Right renal cortex interstitium (tissue), 3 donors: Measurements from ENCODE around the gene ASPHD1. TPM values are rescaled to one million over a fixed set of nuclear protein-coding genes. Genes with fewer than 3 reads are reported as not detected.
"Not testable (repeated sequence)": the region's sequence is repeated elsewhere in the genome, so short reads cannot be mapped to it uniquely, and the experiment has no call there.

Source experiments
- DNase-seq, 3 donors: peaks; one replicate each; pipeline ENCODE4 v3.0.0-alpha.2; 2013; ENCODE audit warnings: low read depth in 3 of 3, low spot score in 2 of 3
- polyA plus RNA-seq, 3 donors: library from polyadenylated mRNA; unstranded; fragments of 120-200 nt; gene quantifications; one replicate each; pipeline ENCODE4 v1.2.1, GENCODE V29; 2013; ENCODE audit not compliant: insufficient read length in 3 of 3

The ASPHD1 gene
- polyA plus RNA-seq, 3 donors, result 0.52 to 0.87 (median 0.54) TPM

DNA sequence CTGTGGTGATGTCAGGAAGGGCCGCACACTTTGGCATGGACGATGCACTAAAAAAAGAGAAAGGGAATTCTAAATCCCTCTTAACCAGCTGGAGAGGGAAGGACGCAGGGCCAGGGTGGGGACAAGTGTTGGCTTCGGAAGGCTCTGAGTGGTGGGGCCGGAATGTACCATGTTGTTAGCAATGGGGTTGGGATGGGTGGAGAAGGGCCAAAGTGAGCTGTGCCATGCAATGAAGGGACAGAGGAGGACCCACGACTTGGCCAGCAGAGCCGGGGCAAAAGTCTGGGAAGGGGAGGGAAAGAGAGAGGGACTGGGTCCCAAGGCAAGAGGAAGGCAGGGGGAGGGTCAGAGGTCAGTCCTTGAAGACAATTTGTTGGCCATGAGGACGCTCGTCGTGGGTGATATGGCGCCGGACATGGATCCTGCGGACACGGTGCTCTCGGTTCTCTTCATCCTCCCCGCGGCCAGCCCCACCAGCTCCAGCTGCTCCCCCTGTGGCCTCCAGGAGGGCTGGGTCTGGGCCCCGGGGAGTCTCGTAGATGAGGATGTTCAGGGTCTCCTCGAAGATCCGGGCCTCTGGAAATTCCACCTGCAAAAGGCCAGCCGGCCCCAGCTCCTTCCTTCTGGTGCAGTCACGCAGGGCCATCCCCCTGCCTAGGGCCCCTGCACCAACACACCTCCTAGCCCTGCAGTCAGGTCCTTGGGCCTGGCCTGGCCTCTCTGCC lies 6.4 kb downstream of the ASPHD1 start:
- no peak for DNase-seq

DNA sequence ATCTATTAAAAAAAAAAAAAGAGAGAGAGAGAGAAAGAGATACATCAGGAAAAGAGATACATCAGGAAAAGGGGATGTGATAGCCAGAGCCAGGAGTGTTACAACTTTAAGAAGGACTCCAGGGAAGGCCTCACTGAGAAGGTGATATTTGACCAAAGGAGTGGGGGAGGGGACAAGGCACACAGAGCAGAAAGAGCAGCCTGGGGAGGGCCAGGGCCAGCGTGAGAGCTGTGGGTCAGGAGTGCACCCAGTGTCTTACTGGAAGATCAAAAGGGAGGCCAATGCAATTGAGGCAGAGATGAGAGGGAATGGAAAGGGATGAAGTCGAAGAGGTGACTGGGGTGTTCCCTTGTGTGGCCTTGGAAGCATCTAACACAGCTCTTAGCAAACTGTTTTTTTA lies 7.7 kb downstream of the ASPHD1 start:
- DNase-seq, result no peak

DNA sequence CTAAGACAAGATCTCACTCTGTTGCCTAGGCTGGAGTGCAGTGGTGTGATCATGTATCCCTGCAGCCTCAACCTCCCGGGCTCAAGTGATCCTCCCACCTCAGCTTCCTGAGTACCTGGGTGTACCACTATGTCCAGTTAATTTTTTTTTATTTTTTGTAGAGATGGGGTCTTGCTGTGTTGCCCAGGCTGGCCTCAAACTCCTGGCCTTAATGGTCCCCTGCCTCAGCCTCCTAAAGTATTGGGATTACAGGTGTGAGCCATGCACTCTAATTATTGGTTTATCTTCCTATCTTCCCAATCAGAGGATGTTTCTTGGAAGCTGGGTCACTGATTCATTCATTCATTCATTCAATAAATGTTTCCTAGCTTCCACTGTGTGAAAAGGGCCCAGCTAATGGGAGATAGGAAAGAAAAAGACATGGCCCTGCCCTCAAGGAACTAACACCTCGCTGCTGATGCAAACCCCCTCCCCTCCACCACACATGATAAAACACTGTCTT lies 8.5 kb downstream of the ASPHD1 start:
- DNase-seq, result no peak

DNA sequence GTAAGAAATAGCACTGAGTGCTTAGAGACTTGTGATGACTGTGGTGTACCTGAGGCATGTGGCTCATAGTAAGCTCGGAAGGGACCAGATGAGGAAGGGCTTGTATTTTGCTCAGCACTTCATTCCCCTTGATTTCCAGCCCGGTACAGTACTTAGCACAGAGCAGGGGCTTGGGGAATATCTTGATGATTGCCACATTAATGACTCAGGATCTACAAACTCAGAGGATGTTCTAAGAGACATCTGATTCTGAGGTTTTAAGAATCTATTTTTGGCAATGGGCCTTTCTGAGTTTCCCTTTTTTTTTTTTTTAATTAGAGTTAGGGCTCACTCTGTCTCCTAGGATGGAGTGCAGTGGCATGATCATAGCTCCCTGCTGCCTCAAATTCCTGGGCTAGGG lies 9.1 kb downstream of the ASPHD1 start:
- DNase-seq, result no peak

DNA sequence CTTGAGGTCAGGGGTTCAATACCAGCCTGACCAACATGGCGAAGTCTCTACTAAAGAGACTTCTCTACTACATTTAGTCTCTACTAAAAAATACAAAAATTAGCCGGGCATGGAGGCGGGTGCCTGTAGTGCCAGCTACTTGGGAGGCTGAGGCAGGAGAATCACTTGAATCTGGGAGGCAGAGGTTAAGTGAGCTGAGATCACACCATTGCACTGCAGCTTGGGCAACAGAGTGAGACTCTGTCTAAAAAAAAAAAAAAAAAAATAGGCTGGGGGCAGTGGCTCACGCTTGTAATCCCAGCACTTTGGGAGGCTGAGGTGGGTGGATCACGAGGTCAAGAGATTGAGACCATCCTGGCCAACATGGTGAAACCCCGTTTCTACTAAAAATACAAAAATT lies 9.6 kb downstream of the ASPHD1 start:
- DNase-seq, result not testable (repeated sequence)

DNA sequence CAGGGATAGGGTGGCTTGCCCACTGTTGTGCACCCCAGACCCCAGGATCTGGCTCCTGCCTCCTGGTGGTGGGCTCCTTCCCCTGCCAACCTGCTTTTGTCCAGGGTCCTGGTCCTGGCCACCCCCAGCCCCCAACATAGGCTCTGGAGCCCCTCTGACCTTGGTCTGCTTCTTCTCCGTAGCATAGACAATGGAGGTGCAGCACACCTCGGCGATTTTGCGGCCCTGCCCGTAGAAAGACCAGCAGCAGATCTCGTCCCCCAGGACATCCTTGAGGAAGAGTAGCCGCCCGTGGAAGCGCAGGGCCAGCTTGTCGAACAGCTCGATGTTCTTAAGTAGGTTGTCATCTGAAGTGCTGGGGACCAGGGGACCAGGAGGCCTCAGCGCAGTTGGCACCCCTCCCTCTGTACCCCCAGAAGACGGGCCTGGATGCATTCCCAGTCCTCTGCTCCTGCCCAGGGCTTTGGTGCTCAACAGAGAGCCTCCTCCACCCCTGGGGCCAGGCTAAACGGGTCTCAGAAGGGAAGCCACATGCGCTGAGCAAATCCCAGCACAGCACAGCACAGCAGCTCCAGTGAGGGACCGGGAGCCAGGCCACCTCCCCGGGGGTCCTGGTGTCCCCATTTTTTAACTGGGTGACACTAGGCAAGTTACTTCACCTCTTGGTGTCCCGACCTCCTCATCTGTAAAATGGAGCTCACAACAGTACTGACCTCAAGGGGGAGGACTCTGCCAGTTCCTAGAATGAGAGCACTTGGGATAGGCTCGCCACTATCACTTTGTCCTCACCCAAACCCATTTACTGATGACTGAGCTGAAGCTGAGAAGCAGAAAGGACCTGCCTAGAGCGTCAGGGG lies 10.8 kb downstream of the ASPHD1 start:
- no peak for DNase-seq

DNA sequence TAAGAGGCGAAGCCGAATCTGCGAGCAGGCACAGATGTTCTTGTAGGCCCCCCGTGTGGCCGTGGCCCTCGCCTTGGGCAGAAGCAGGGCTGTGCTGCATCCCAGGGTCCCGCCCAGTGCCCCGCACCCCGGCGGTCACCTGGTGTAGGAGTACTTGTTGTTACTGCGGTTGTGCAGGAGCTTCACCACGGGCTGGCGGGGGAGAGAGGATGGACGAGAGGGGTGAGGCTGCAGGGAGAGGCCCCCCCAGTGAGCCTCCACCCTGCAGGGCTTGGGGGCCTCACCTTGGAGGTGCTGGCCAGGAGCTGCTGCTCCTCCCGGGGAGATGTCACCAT lies 11.4 kb downstream of the ASPHD1 start:
- DNase-seq, result no peak

DNA sequence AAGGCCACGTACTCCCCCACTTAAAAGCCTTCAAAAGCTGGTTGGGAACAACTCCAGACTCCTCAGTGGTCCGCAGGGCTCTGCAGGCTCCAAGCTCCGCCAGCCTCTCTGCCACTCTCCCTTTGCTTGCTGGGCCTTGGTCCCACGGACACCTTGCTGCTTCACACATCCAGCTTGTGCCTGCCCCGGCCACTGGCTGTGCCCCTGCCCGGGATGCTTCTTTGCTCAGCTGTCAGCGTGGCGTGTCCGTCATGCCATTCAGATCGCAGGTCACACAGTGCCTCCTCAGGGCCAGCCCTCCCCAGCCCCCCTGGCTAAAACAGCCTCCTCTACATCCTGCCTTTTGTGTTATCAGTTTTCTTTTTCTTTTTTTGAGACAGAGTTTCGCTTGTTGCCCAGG lies 11.8 kb downstream of the ASPHD1 start:
- DNase-seq, result no peak

DNA sequence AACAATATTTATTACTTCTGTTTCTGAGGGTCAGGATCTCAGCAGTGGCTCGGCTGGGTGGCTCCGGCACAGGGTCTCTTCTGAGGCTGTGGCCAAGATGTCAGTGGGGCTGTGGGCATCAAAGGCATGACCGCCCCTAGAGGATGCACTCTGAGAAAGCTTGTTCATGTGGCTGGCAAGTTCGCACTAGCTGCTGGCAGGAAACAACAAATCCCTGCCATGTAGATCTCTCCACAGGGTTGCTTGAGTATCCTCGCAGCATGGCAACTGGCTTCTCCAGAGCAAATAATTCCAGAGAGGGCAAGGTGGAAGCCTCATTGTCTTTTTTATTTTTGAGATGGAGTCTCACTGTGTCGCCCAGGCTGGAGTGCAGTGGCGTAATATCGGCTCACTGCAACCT lies 13.2 kb downstream of the ASPHD1 start:
- no peak for DNase-seq

DNA sequence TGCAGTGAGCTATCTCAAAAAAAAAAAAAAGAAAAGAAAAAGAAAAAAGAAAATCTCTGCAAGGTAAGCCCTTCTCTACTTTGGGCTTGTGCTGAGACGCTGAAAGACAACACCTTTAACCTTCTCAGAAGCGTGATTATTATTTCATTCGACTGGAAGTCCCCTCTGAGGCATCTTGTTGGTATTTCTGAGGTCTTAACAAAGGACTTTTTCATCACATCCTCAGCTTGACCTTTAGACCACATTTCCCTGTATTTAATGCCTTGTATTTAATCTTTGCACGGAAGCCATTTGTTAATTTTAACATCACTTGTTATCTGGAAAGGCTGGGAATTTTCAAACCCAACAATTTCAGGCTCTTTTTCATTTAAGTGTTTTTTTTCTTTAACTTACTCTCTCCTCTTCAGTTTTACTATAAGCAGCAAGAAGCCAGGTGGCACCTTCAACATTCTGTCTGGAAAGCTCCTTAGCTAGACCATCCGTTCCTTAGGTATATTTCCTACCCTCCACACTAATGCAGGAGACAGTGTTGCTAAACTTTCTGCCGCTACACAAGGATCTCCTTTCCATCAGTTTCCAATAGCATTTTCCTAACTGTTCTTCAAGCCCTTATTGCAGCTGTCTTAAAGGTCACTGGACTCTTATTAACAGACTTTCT lies 15.4 kb downstream of the ASPHD1 start:
- DNase-seq, result no peak

DNA sequence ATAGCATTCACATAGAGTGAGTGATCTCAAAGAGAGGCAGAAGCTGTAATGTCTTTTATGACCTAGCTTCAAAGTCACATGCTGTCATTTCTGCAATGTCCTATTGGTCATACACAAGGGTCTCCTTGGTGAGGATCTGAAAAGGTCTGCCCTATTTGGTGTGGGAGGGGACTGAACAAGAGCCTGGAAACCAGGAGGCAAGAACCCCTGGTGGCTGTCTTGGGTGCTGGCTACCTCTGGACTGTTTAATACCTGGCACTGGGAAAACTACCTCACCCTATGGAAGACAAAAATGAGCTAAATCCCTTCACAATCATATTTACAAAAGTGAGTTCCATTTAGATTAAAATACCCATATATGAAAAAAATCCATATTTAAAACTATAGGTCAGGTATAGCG lies 16.7 kb downstream of the ASPHD1 start:
- no peak for DNase-seq

DNA sequence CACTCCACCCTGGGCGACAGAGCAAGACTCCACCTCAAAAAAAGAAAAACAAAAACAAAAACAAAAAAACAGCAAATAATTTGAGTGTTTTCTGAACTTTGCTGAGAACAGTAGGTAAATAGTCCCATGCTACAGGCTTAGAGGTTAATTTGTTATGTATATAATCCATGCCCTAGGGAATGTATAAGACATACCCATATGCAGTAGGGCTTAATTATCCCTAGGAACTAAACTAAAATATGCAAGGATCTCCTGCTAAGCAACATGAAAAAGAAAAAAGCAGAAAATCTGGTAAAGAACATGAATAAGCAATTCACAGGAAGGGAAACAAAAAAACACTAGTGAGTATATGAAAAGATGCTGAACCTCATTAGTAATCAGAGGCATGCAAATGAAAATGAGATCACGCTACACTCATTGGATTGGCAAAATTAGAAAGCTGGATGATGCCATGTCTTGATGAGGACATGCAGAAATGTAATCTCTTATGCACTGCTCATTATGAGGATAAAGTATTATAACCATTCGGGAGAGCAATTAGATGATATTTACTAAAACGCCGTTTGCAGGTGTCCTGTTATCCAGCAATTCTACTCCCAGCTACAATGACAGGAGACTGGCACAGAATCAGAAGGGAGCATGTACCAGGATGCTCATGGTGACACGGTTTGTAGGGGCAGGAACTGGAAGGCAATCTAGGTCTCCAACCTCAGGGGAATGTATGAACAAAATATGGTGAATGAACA lies 20.2 kb downstream of the ASPHD1 start:
- DNase-seq, result no peak

DNA sequence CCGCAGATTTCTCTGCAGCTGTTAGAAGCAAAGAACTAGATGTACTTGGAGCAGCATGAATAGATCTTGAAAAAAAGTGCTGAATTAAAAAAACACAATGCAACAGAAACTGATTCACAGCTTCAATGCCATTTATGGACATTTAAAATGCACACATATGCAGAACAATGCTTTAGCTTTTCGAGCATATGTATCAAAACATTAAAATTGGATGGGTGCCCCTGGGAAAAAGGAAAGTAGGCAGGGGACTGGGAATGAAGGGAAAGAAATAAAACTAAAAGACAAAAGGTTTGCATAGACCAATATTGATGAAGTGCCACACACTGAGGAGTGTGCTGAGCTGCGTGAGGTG lies 20.7 kb downstream of the ASPHD1 start:
- DNase-seq, result no peak

DNA sequence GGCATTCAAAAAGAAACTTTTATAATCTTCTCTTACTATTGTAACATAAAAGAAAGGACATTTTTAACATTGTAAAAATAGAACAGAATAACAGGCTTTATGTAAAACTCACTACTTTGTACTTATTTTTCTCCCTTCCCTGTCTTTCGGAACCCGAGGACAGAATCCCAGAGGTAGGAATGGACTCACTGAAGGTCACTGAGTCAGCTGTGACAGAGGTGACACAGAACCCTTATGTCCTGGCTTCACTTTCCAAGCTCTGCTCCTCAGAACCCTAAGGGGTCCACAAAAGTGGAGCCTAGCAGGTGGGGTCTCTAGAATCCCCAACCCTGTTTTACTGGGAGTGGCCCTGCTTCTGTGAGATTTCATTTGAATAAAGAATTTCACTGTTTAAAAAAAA lies 22.0 kb downstream of the ASPHD1 start:
- DNase-seq, result no peak

DNA sequence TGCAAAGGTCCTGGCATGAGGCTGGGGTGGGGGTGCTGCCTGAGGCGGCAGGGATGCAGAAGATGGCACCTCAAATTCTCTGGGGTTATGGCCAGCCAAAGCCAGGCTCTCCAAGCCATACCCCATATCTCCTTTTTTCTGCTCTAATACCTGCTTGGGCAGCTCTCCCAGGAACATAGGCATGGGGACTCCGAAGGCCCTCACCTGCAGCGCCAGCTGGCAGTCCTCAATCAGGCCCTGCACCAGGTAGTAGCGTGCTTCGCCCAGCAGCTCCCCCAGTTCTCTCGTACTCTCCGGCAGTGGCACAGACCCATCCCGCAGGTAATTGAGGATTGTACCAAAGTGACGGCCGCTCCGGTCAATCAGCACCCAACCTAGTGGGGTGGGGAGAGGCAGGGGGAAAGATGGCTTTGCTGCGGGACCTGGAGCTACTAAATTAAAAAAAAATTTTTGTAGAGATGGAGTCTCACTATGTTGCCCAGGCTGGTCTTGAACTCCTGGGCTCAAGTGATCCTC lies 22.8 kb downstream of the ASPHD1 start:
- no peak for DNase-seq

DNA sequence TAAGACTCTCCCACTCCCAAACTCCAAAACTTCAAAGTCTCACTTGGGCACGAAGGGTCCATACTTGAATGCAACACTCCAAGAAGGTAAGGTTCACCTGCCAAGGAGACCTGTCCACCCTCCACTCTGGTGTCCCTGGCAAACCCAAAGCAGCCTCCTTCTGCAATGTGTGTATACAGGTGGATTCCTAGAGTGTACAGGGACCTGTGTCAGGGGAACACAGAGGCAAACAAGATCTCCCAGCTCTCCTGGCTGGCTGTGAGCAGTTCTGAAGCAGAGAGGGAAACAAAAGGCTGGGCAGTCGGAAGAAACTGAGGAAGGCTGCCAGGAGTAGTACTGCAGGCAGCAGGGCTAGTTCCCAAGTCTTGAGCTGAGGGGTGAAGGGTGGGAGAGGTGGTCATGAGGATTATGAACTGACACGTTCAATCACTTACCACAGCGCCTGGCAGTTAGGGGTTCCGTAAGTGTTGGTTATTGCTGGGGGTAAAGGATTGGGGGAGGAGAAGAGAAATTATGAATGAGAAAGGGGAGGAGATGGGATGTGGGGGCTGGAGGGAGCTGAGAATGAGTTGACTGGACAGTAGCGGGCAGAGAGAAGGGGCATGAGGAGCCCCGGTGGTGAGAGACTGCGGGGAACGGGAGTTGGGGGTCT lies 24.9 kb downstream of the ASPHD1 start:
- no peak for DNase-seq

DNA sequence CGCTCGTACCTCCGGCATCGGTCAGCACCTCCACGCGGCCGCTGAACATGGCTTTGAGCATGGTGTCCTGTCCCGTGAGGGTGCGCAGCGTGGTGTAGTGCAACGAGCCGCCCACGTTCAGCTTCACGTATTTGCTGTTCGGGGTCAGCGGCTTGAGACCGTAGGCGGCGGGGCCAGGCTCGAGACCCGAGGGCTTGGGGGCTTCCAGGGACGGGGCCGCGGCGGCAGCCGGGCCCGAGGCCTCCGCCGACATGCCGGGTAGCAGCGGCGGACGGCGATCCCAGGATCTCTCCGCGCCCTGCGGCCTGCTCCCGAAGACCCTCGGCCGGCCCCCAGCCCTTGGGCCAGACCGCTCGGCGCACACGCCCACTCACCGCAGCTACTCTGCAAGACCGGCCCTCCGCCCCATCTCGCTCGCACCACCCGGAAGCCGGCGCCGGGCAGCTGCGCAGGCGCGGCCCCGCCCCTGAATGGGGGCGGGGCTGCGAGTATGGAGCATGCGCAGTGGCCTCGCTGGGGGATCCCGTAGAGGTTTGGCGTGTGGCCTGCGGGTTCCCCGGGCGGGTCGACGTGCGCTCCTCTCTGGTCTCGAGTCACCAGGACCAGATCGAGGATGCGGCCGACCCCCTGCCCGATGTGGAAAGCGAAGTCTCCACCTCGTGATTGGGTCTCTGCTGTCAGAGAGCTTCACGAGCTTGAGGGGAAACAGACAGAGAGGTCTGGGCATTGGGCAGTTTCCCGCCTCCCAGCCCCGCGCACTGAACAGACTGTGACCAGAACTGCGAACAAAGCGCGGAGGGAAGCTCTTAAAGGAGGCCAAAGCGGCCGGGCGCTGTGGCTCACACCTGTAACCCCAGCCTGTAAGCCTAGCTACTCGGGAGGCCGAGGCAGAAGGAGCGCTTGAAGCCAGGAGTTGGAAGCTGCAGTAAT lies 25.8 kb downstream of the ASPHD1 start, which contains the start of gene KCTD13:
Gene KCTD13, minus strand, starts transcription at position 446 of the 930 bp plus-strand sequence. Its CDS starts 193 bp downstream, at position 253.
- DNase-seq, result peak; percentile 82 to 85 (median 82)

DNA sequence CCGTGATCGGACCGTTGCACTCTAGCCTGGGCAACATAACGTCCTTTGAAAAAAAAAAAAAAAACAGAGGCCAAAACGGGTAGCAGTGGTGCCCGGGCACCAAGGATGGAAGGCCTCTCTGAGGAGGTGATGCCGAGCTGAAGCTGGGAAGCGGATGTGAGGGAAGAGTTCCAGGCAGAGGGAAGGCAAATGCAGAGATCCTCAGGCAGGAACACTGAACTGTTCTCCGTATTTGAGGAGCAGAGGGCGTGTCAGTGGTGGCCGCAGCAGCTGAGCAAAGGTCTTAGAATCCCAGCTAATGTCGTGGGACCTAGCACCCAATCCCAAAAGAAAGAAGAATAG lies 26.4 kb downstream of the ASPHD1 start:
- DNase-seq, result no peak
